ENCODE results near the gene CREBZF. TPM values are rescaled to one million over a fixed set of nuclear protein-coding genes. Genes with fewer than 3 reads are reported as not detected.
"Not testable (repeated sequence)": the region's sequence is repeated elsewhere in the genome, so short reads cannot be mapped to it uniquely, and the experiment has no call there.

The CREBZF gene
- polyA plus RNA-seq, 1 experiment: 25.0 TPM

- peaks cover 5% of the 10 kb centered on the region; the same call in 1 of the 2 replicates for H3K9me3 ChIP-seq (ENCODE audit: control insufficient read depth, insufficient read depth, low read length)
- TF ChIP-seq CTCF (IDR thresholded peaks at IDR 0.05; ENCODE audit: low read depth, low read length): no peak
- H3K27ac ChIP-seq (ENCODE audit: low read depth, low read length): no peak overlapping the region
- H3K27me3 ChIP-seq (ENCODE audit: control insufficient read depth, insufficient read depth, low read length): no peaks in the 10 kb centered on the region
- POLR2A ChIA-PET: no interaction called here
- no peak overlapping the region for H3K4me3 ChIP-seq (ENCODE audit: low read depth, low read length)
- DNase-seq (ENCODE audit: low read depth, low spot score): no peak
- CTCF ChIA-PET: no interaction called here
These were observed 7.4 kb upstream of the CREBZF start for GRCh38 chr11:85672105-85672902.

- DNase-seq (ENCODE audit: low read depth, low spot score); POLR2A ChIA-PET; CTCF ChIA-PET: not testable (repeated sequence)
These were observed 6.2 kb upstream of the CREBZF start for GRCh38 chr11:85670949-85671663.

GRCh38 chr11:85668157-85668556 lies 3.2 kb upstream of the CREBZF start:
- DNase-seq (ENCODE audit: low read depth, low spot score): no peak
- POLR2A ChIA-PET: interaction anchor here (2.2 kb wide), 1 partner anchor 18 kb away, joined by 6 read pairs; the partner anchor contains the start of gene CCDC89
- no peak overlapping the region for H3K4me3 ChIP-seq (ENCODE audit: low read depth, low read length)
- CTCF ChIA-PET: no interaction called here
- peaks cover 7% of the 10 kb centered on the region; the same call in 1 of the 2 replicates for H3K9me3 ChIP-seq (ENCODE audit: control insufficient read depth, insufficient read depth, low read length)
- TF ChIP-seq CTCF (IDR thresholded peaks at IDR 0.05; ENCODE audit: low read depth, low read length): no peak
- no peaks in the 10 kb centered on the region for H3K27me3 ChIP-seq (ENCODE audit: control insufficient read depth, insufficient read depth, low read length)
- H3K27ac ChIP-seq (ENCODE audit: low read depth, low read length): no peak overlapping the region

More at GRCh38 chr11:85670949-85671663, 6.2 kb upstream of the CREBZF start:
- H3K27me3 ChIP-seq (ENCODE audit: control insufficient read depth, insufficient read depth, low read length); H3K27ac ChIP-seq (ENCODE audit: low read depth, low read length); H3K9me3 ChIP-seq (ENCODE audit: control insufficient read depth, insufficient read depth, low read length); H3K4me3 ChIP-seq (ENCODE audit: low read depth, low read length): not testable (repeated sequence)

- ChIA-PET POLR2A (no interaction called here), CTCF (no interaction called here)
- H3K4me3 ChIP-seq (ENCODE audit: low read depth, low read length): no peak overlapping the region
- TF ChIP-seq CTCF (IDR thresholded peaks at IDR 0.05; ENCODE audit: low read depth, low read length): no peak
- H3K9me3 ChIP-seq (ENCODE audit: control insufficient read depth, insufficient read depth, low read length): peaks cover 2% of the 10 kb centered on the region; the same call in 1 of the 2 replicates
- no peak overlapping the region for H3K27ac ChIP-seq (ENCODE audit: low read depth, low read length)
- no peak for DNase-seq (ENCODE audit: low read depth, low spot score)
- no peaks in the 10 kb centered on the region for H3K27me3 ChIP-seq (ENCODE audit: control insufficient read depth, insufficient read depth, low read length)
These were observed 1.8 kb upstream of the CREBZF start for GRCh38 chr11:85666687-85667086.

GRCh38 chr11:85665733-85666132 lies 804 bp upstream of the CREBZF start:
- ChIA-PET POLR2A (no interaction called here), CTCF (interaction anchor here (0.6 kb wide), 1 partner anchor 611 kb away, joined by 4 read pairs; no protein-coding TSS in a partner anchor)
- Histone ChIP-seq H3K27me3 (ENCODE audit: control insufficient read depth, insufficient read depth, low read length) (no peaks in the 10 kb centered on the region), H3K27ac (ENCODE audit: low read depth, low read length) (no peak overlapping the region), H3K4me3 (ENCODE audit: low read depth, low read length) (no peak overlapping the region), H3K9me3 (ENCODE audit: control insufficient read depth, insufficient read depth, low read length) (peaks cover 2% of the 10 kb centered on the region; the same call in 1 of the 2 replicates)
- DNase-seq (ENCODE audit: low read depth, low spot score): no peak
- no peak for TF ChIP-seq CTCF (IDR thresholded peaks at IDR 0.05; ENCODE audit: low read depth, low read length)

Data from AG04450 (cell line).